HepG2 (cell line): ENCODE measurements around the gene TFEB. TPM values are rescaled to one million over a fixed set of nuclear protein-coding genes. Genes with fewer than 3 reads are reported as not detected.

Experiments
- DMAP1 ChIP-seq: IDR thresholded peaks from 2 replicates; pipeline ENCODE4 v1.6.1; 2016
- KMT2B ChIP-seq: IDR thresholded peaks from 2 replicates; pipeline ENCODE4 v1.6.1; 2016; ENCODE audit warnings: missing genetic modification reagents, missing compliant biosample characterization
- NFKBIZ ChIP-seq: IDR thresholded peaks from 2 replicates; pipeline ENCODE4 v1.6.1; 2018; ENCODE audit warnings: missing genetic modification reagents, missing compliant biosample characterization
- RBM22 ChIP-seq: fragments of 200-400 bp; formaldehyde crosslinking; optimal IDR thresholded peaks from 2 replicates; pipeline ENCODE3; 2017; ENCODE audit warnings: mild to moderate bottlenecking, low read length, moderate library complexity
- RFXANK ChIP-seq: IDR thresholded peaks from 2 replicates; pipeline ENCODE4 v1.6.1; 2016
- TAF1 ChIP-seq: sonication (generic); formaldehyde crosslinking; IDR thresholded peaks from 2 replicates; pipeline ENCODE4 v1.4.0; 2020; ENCODE audit warnings: missing genetic modification reagents
- TGIF2 ChIP-seq: IDR thresholded peaks from 2 replicates; pipeline ENCODE4 v1.6.1; 2016; ENCODE audit warnings: control low read depth, missing compliant biosample characterization
- TRIM24 ChIP-seq: sonication (generic); formaldehyde crosslinking; IDR thresholded peaks from 2 replicates; pipeline ENCODE4 v1.8.0; 2022; ENCODE audit warnings: mild to moderate bottlenecking, missing genetic modification reagents
- XBP1 ChIP-seq: sonication (generic); formaldehyde crosslinking; IDR thresholded peaks from 2 replicates; pipeline ENCODE4 v1.5.0; 2020; ENCODE audit warnings: missing genetic modification reagents
- ZBTB20 ChIP-seq: sonication (generic); formaldehyde crosslinking; IDR thresholded peaks from 2 replicates; pipeline ENCODE4 v1.8.1; 2023; ENCODE audit warnings: missing genetic modification reagents, low read depth, mild to moderate bottlenecking, borderline replicate concordance
- ZMAT3 ChIP-seq: sonication (generic); formaldehyde crosslinking; conservative IDR thresholded peaks from 2 replicates; pipeline ENCODE4 v1.7.0; 2021; ENCODE audit warnings: missing genetic modification reagents
- ZNF18 ChIP-seq: sonication (generic); formaldehyde crosslinking; IDR thresholded peaks from 2 replicates; pipeline ENCODE4 v1.8.0; 2022; ENCODE audit warnings: mild to moderate bottlenecking, missing genetic modification reagents; ENCODE audit not compliant: insufficient replicate concordance
- ZNF646 ChIP-seq: sonication (generic); formaldehyde crosslinking; IDR thresholded peaks from 2 replicates; pipeline ENCODE4 v1.9.0; 2021; ENCODE audit warnings: mild to moderate bottlenecking, missing genetic modification reagents
- ZSCAN5A ChIP-seq: sonication (generic); formaldehyde crosslinking; IDR thresholded peaks from 2 replicates; pipeline ENCODE4 v1.8.0; 2022; ENCODE audit warnings: mild to moderate bottlenecking, missing genetic modification reagents, borderline replicate concordance
- polyA plus RNA-seq, 8 experiments: library from polyadenylated mRNA; depleted of rRNA in 3 of 8; stranded (reverse) in 7 of 8; unstranded in 1 of 8; fragments of >200 nt; fragmentation: Illumina TruSeq in 4 of 8; extraction: Trizol in 4 of 8; gene quantifications; 2 replicates each; pipeline versions ENCODE4 v1.2.1 to v1.2.3, GENCODE V29; 2011 to 2016; ENCODE audit warnings: low read depth in 4 of 8, missing spikeins in 1 of 8, mixed read lengths in 1 of 8; ENCODE audit not compliant: insufficient read depth in 1 of 8
- total RNA-seq, 5 experiments: library from RNA; depleted of rRNA; stranded (reverse); fragments of >200 nt; fragmentation: Illumina TruSeq; extraction: Trizol; gene quantifications; 2 replicates each; pipeline ENCODE4 v1.2.3, GENCODE V29; 2016; ENCODE audit warnings: low read depth in 1 of 5
- TF ChIP-seq, protein P1 (sequence below): sonication (generic); formaldehyde crosslinking; IDR thresholded peaks from 2 replicates; pipeline ENCODE4 v1.4.0; 2020; ENCODE audit warnings: missing genetic modification reagents
- TF ChIP-seq, protein P2 (sequence below): IDR thresholded peaks from 2 replicates; pipeline ENCODE4 v1.6.1; 2016; ENCODE audit warnings: low read depth, borderline replicate concordance
- TF ChIP-seq, protein P3 (sequence below): sonication (generic); formaldehyde crosslinking; IDR thresholded peaks from 2 replicates; pipeline ENCODE4 v1.5.1; 2020; ENCODE audit warnings: mild to moderate bottlenecking, moderate library complexity, missing genetic modification reagents

TFEB gene
- total and polyA plus RNA-seq, 2 of the 13 experiments (the other 11 are each of a cell fraction or from before 2014, with no cell fraction given) = 13.3 to 18.7 TPM

GRCh38 chr6:41735427-41736185, at the start of gene TFEB (continued):
- TF ChIP-seq, protein P1, sequence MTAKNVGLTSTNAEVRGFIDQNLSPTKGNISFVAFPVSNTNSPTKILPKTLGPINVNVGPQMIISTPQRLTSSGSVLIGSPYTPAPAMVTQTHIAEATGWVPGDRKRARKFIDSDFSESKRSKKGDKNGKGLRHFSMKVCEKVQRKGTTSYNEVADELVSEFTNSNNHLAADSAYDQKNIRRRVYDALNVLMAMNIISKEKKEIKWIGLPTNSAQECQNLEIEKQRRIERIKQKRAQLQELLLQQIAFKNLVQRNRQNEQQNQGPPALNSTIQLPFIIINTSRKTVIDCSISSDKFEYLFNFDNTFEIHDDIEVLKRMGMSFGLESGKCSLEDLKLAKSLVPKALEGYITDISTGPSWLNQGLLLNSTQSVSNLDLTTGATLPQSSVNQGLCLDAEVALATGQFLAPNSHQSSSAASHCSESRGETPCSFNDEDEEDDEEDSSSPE (CRISPR knock-in tag) = peak; percentile 82
- no peak for TF ChIP-seq ZNF18 (CRISPR knock-in tag)
- TF ChIP-seq XBP1 = no peak
- TF ChIP-seq NFKBIZ (CRISPR knock-in tag) = 0 out of 2 replicates have a peak, but pooled peaks have one; percentile 45
- no peak for TF ChIP-seq RFXANK
- TF ChIP-seq TAF1 (CRISPR knock-in tag) = peak; percentile 21; the same call in 1 of the 2 replicates
- TF ChIP-seq ZNF646 (CRISPR knock-in tag) = no peak
- peak; percentile 82 for TF ChIP-seq TGIF2 (CRISPR knock-in tag)
- TF ChIP-seq, protein P2, sequence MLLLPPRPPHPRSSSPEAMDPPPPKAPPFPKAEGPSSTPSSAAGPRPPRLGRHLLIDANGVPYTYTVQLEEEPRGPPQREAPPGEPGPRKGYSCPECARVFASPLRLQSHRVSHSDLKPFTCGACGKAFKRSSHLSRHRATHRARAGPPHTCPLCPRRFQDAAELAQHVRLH (CRISPR knock-in tag) = peak; percentile 97; the same call in 1 of the 2 replicates
- TF ChIP-seq, protein P3, sequence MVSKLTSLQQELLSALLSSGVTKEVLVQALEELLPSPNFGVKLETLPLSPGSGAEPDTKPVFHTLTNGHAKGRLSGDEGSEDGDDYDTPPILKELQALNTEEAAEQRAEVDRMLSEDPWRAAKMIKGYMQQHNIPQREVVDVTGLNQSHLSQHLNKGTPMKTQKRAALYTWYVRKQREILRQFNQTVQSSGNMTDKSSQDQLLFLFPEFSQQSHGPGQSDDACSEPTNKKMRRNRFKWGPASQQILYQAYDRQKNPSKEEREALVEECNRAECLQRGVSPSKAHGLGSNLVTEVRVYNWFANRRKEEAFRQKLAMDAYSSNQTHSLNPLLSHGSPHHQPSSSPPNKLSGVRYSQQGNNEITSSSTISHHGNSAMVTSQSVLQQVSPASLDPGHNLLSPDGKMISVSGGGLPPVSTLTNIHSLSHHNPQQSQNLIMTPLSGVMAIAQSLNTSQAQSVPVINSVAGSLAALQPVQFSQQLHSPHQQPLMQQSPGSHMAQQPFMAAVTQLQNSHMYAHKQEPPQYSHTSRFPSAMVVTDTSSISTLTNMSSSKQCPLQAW (CRISPR knock-in tag) = peak; percentile 90
- no peak for TF ChIP-seq DMAP1 (CRISPR knock-in tag)
- no peak for TF ChIP-seq ZSCAN5A (CRISPR knock-in tag)
- peak; percentile 65; the same call in 1 of the 2 replicates for TF ChIP-seq KMT2B (CRISPR knock-in tag)
- TF ChIP-seq TRIM24 = no peak
- TF ChIP-seq ZBTB20 (CRISPR knock-in tag) = 0 out of 2 replicates have a peak, but pooled peaks have one; percentile 48
- peak; percentile 73 for TF ChIP-seq RBM22
- no peak for TF ChIP-seq ZMAT3 (CRISPR knock-in tag)
